ENCODE data around the gene PKD2. TPM values are rescaled to one million over a fixed set of nuclear protein-coding genes. Genes with fewer than 3 reads are reported as not detected.
A peak's percentile ranks its signal among the peaks of the same experiment; 100 is the strongest.

Gene PKD2
- total RNA-seq, 1 experiment from 2014 or later = 21.4 TPM

- Mint-ChIP-seq H3K27me3 (ENCODE audit: low read depth) (peaks cover 7% of the 10 kb centered on the region), H3K4me1 (peaks cover 4% of the 10 kb centered on the region), H3K36me3 (no peaks in the 10 kb centered on the region), H3K27ac (no peak overlapping the region), H3K4me3 (no peak overlapping the region), H3K9me3 (no peaks in the 10 kb centered on the region)
- DNase-seq (ENCODE audit: low spot score) (peak; percentile 48), ATAC-seq (peak; percentile 82)
- ChIA-PET CTCF (interaction anchor here (1.1 to 1.7 kb wide), 4 partner anchors 8 to 68 kb away, joined by 3 to 11 read pairs (median 4); partner anchors contain the start of gene SPP1), POLR2A (no interaction called here)
- TF ChIP-seq CREB1 (CRISPR knock-in tag; IDR thresholded peaks at IDR 0.05) (no peak), ZBTB43 (CRISPR knock-in tag; IDR thresholded peaks at IDR 0.05) (no peak), ZNF232 (CRISPR knock-in tag; IDR thresholded peaks at IDR 0.05) (no peak), JUN (CRISPR knock-in tag; IDR thresholded peaks at IDR 0.05) (no peak), EMX1 (CRISPR knock-in tag; IDR thresholded peaks at IDR 0.05) (no peak), USF1 (CRISPR knock-in tag; IDR thresholded peaks at IDR 0.05) (no peak), USF2 (CRISPR knock-in tag; IDR thresholded peaks at IDR 0.05) (no peak), GRHL2 (CRISPR knock-in tag; IDR thresholded peaks at IDR 0.05; ENCODE audit: insufficient replicate concordance, severe bottlenecking) (no peak), KAT7 (CRISPR knock-in tag; IDR thresholded peaks at IDR 0.05; ENCODE audit: borderline replicate concordance) (no peak), ZNF671 (CRISPR knock-in tag; IDR thresholded peaks at IDR 0.05) (no peak), SMAD3 (CRISPR knock-in tag; IDR thresholded peaks at IDR 0.05; ENCODE audit: borderline replicate concordance) (no peak), SMAD4 (CRISPR knock-in tag; IDR thresholded peaks at IDR 0.05) (no peak), TEAD4 (CRISPR knock-in tag; IDR thresholded peaks at IDR 0.05) (no peak), MLX (CRISPR knock-in tag; IDR thresholded peaks at IDR 0.05) (no peak), FOXJ3 (CRISPR knock-in tag; IDR thresholded peaks at IDR 0.05; ENCODE audit: borderline replicate concordance) (no peak)
- TF ChIP-seq, protein P1, sequence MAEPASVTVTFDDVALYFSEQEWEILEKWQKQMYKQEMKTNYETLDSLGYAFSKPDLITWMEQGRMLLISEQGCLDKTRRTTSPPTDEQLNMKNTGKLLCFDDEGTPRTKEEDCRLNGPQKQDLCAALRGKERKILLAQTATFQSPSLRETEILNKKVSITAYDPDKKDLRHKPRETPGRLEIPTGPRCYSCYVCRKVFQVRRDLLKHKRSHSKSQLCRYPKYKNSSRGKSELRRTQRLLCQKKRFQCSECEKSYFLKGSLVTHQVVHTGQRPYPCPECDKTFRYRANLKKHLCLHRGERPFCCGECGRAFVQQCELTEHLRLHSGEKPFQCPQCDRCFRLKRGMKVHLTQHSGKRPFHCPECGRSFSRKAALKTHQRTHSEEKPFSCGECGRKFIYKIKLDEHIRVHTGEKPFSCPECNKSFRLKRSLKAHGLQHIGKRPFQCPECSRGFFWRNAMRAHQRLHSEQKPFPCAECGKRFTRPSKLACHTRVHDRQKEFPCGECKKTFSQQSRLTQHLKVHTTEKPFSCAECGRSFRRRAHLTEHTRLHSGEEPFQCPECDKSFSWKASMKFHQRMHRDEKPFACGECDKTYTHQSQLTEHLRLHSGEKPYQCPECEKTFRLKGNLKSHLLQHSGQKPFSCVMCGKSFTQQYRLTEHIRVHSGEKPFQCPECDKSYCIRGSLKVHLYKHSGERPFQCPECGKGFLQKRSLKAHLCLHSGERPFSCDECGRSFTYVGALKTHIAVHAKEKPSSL (CRISPR knock-in tag; conservative IDR thresholded peaks at IDR 0.05) = no peak
- TF ChIP-seq, protein P2, sequence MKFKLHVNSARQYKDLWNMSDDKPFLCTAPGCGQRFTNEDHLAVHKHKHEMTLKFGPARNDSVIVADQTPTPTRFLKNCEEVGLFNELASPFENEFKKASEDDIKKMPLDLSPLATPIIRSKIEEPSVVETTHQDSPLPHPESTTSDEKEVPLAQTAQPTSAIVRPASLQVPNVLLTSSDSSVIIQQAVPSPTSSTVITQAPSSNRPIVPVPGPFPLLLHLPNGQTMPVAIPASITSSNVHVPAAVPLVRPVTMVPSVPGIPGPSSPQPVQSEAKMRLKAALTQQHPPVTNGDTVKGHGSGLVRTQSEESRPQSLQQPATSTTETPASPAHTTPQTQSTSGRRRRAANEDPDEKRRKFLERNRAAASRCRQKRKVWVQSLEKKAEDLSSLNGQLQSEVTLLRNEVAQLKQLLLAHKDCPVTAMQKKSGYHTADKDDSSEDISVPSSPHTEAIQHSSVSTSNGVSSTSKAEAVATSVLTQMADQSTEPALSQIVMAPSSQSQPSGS (CRISPR knock-in tag; IDR thresholded peaks at IDR 0.05; ENCODE audit: borderline replicate concordance, low read depth) = no peak
- TF ChIP-seq, protein P3, sequence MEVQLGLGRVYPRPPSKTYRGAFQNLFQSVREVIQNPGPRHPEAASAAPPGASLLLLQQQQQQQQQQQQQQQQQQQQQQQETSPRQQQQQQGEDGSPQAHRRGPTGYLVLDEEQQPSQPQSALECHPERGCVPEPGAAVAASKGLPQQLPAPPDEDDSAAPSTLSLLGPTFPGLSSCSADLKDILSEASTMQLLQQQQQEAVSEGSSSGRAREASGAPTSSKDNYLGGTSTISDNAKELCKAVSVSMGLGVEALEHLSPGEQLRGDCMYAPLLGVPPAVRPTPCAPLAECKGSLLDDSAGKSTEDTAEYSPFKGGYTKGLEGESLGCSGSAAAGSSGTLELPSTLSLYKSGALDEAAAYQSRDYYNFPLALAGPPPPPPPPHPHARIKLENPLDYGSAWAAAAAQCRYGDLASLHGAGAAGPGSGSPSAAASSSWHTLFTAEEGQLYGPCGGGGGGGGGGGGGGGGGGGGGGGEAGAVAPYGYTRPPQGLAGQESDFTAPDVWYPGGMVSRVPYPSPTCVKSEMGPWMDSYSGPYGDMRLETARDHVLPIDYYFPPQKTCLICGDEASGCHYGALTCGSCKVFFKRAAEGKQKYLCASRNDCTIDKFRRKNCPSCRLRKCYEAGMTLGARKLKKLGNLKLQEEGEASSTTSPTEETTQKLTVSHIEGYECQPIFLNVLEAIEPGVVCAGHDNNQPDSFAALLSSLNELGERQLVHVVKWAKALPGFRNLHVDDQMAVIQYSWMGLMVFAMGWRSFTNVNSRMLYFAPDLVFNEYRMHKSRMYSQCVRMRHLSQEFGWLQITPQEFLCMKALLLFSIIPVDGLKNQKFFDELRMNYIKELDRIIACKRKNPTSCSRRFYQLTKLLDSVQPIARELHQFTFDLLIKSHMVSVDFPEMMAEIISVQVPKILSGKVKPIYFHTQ (CRISPR knock-in tag; IDR thresholded peaks at IDR 0.05) = no peak
- TF ChIP-seq, protein P4, sequence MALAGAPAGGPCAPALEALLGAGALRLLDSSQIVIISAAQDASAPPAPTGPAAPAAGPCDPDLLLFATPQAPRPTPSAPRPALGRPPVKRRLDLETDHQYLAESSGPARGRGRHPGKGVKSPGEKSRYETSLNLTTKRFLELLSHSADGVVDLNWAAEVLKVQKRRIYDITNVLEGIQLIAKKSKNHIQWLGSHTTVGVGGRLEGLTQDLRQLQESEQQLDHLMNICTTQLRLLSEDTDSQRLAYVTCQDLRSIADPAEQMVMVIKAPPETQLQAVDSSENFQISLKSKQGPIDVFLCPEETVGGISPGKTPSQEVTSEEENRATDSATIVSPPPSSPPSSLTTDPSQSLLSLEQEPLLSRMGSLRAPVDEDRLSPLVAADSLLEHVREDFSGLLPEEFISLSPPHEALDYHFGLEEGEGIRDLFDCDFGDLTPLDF (CRISPR knock-in tag; IDR thresholded peaks at IDR 0.05) = no peak
These were observed 41.9 kb upstream of the PKD2 start for GRCh38 chr4:87965501-87965975.
